GM12878 (cell line): Measurements from ENCODE around the gene POGZ. TPM values are rescaled to one million over a fixed set of nuclear protein-coding genes. Genes with fewer than 3 reads are reported as not detected.
A peak's percentile ranks its signal among the peaks of the same experiment; 100 is the strongest.

Experiments
- ATAC-seq: fragments of 200-7000 bp; cut with Tn5 transposase; 3 replicates; pipeline ENCODE4 v1.9.1; 2020; ENCODE audit warnings: mild to moderate bottlenecking, moderate library complexity
- BruUV-seq: library from RNA; stranded (reverse); fragments of 400-500 nt; replicated peaks from 2 replicates; lab custom pipeline; 2021; lab: Mats Ljungman, UMichigan
- CTCF ChIA-PET: fragments of 300-600 bp; sonication (Branson Sonifier 250); formaldehyde crosslinking; extraction: SDS; loops from one replicate; lab custom pipeline; 2021; ENCODE audit warnings: inconsistent platforms; lab: Yijun Ruan, JAX
- POLR2A ChIA-PET: fragments of 350-600 bp; formaldehyde crosslinking; extraction: SDS; loops from one replicate; lab custom pipeline; 2021; ENCODE audit warnings: inconsistent platforms; lab: Charles Lee
- RAD21 ChIA-PET: fragments of 300-600 bp; sonication (Branson Sonifier 250); formaldehyde crosslinking; loops from one replicate; lab custom pipeline; 2023; ENCODE audit warnings: antibody characterized with exemption; ENCODE audit not compliant: unreplicated experiment; lab: Charles Lee
- SMC1A ChIA-PET: fragments of 300-600 bp; sonication (Branson Sonifier 250); formaldehyde crosslinking; loops from one replicate; lab custom pipeline; 2023; ENCODE audit not compliant: unreplicated experiment, uncharacterized antibody; lab: Charles Lee
- DNase-seq: peaks from one replicate; pipeline ENCODE4 v3.0.0-alpha.2; 2011; ENCODE audit warnings: low read depth, low spot score
- FAIRE-seq: peaks from 3 replicates; lab custom pipeline; 2011; peaks lifted over from hg19 to GRCh38; lab: Jason Lieb, UNC
- H2AFZ ChIP-seq: 2 replicates; pipeline ENCODE4 v1.6.0; 2011; ENCODE audit warnings: low read depth, low read length, control low read depth; ENCODE audit not compliant: control insufficient read depth
- H3K27ac ChIP-seq: 2 replicates; pipeline ENCODE4 v1.5.1; 2011; ENCODE audit warnings: control low read depth; ENCODE audit not compliant: control insufficient read depth, insufficient read depth
- H3K27me3 ChIP-seq, 2 experiments: replicated peaks in 1 of 2; 2 replicates each; pipeline versions ENCODE4 v1.6.0 to v1.6.1; 2011; ENCODE audit warnings: low read length in 1 of 2; ENCODE audit not compliant: control insufficient read depth in 2 of 2, insufficient read depth in 2 of 2
- H3K36me3 ChIP-seq, 2 experiments: 2 replicates each; pipeline ENCODE4 v1.5.1; 2011; ENCODE audit warnings: low read length in 1 of 2; ENCODE audit not compliant: control insufficient read depth in 2 of 2, insufficient read depth in 2 of 2
- H3K4me1 ChIP-seq: 2 replicates; pipeline ENCODE4 v1.6.1; 2011; ENCODE audit warnings: mild to moderate bottlenecking, low read length, moderate library complexity, mixed read lengths; ENCODE audit not compliant: control insufficient read depth, insufficient read depth
- H3K4me2 ChIP-seq: 2 replicates; pipeline ENCODE4 v1.6.0; 2011; ENCODE audit warnings: control low read depth; ENCODE audit not compliant: control insufficient read depth, insufficient read depth
- H3K4me3 ChIP-seq: fragments of 200-600 bp; sonication (generic); 2 replicates; pipeline ENCODE4 v1.5.1; 2016
- H3K79me2 ChIP-seq: 2 replicates; pipeline ENCODE4 v1.6.0; 2011; ENCODE audit warnings: low read length; ENCODE audit not compliant: control insufficient read depth, insufficient read depth
- H3K9ac ChIP-seq: 2 replicates; pipeline ENCODE4 v1.8.0; 2011; ENCODE audit warnings: low read length, control low read depth, mixed read lengths; ENCODE audit not compliant: control insufficient read depth, insufficient read depth
- H3K9me3 ChIP-seq: replicated peaks from 3 replicates; pipeline ENCODE4 v1.5.1; 2011; ENCODE audit warnings: mild to moderate bottlenecking, low read length; ENCODE audit not compliant: control insufficient read depth, insufficient read depth
- H4K20me1 ChIP-seq: 2 replicates; pipeline ENCODE4 v1.6.0; 2011; ENCODE audit not compliant: control insufficient read depth, insufficient read depth
- ASH2L ChIP-seq: fragments of 300-600, 200-600 bp; sonication (generic); IDR thresholded peaks from 2 replicates; pipeline ENCODE4 v1.6.1; 2017; ENCODE audit warnings: low read depth, mild to moderate bottlenecking, borderline replicate concordance
- BMI1 ChIP-seq: fragments of 450-650 bp; IDR thresholded peaks from 2 replicates; pipeline ENCODE4 v1.6.1; 2016; ENCODE audit warnings: mild to moderate bottlenecking, moderate library complexity, borderline replicate concordance
- CEBPZ ChIP-seq: fragments of 150-350 bp; IDR thresholded peaks from 2 replicates; pipeline ENCODE4 v1.6.1; 2016; ENCODE audit warnings: low read depth, low read length
- CHD2 ChIP-seq: IDR thresholded peaks from 2 replicates; pipeline ENCODE4 v1.6.1; 2011; ENCODE audit warnings: low read depth, low read length, improper control_type of control experiment, borderline replicate concordance
- CREM ChIP-seq: IDR thresholded peaks from 2 replicates; pipeline ENCODE4 v1.6.1; 2014; ENCODE audit warnings: antibody characterized with exemption, low read depth
- PML ChIP-seq: IDR thresholded peaks from 2 replicates; pipeline ENCODE4 v1.6.1; 2012; ENCODE audit warnings: low read length, inconsistent platforms
- RAD21 ChIP-seq: IDR thresholded peaks from 2 replicates; pipeline ENCODE4 v1.6.1; 2011; ENCODE audit warnings: mild to moderate bottlenecking, low read depth, low read length, moderate library complexity; ENCODE audit not compliant: insufficient read depth
- SMAD5 ChIP-seq: IDR thresholded peaks from 2 replicates; pipeline ENCODE4 v1.6.1; 2016; ENCODE audit warnings: antibody characterized with exemption, low read depth
- SREBF1 ChIP-seq: IDR thresholded peaks from 2 replicates; pipeline ENCODE4 v1.6.1; 2012; ENCODE audit warnings: mild to moderate bottlenecking, low read length
- SUZ12 ChIP-seq: fragments of 200-600 bp; sonication (generic); IDR thresholded peaks from one replicate; pipeline ENCODE4 v1.6.1; 2018; ENCODE audit warnings: antibody characterized with exemption, mild to moderate bottlenecking; ENCODE audit not compliant: unreplicated experiment
- TARDBP ChIP-seq: IDR thresholded peaks from 2 replicates; pipeline ENCODE4 v1.6.1; 2016; ENCODE audit warnings: borderline replicate concordance
- TCF7 ChIP-seq: IDR thresholded peaks from 2 replicates; pipeline ENCODE4 v1.6.1; 2014; ENCODE audit warnings: antibody characterized with exemption, borderline replicate concordance
- USF1 ChIP-seq: IDR thresholded peaks from 2 replicates; pipeline ENCODE4 v1.6.1; 2011; ENCODE audit warnings: borderline replicate concordance, low read depth, mild to moderate bottlenecking, moderate library complexity, mixed read lengths, low read length; ENCODE audit not compliant: insufficient read depth; ENCODE audit errors: extremely low read length
- ZBTB4 ChIP-seq: fragments of 450-650 bp; formaldehyde crosslinking; IDR thresholded peaks from 2 replicates; pipeline ENCODE4 v1.4.0; 2022; ENCODE audit warnings: mild to moderate bottlenecking, moderate library complexity
- WGBS: methylation state at CpG from one replicate; pipeline ENCODE4 v1.1.6; 2016; ENCODE audit warnings: low lambda C conversion rate; ENCODE audit not compliant: insufficient replicate concordance, insufficient coverage; ENCODE audit errors: missing lambda C conversion rate; 5-methylcytosine and 5-hydroxymethylcytosine counted together
- in situ Hi-C: fragments of 300-500 bp; cut with MboI; formaldehyde crosslinking; loops from 9 replicates; pipeline ENCODE4 v1.14.3; 2018; ENCODE audit warnings: mixed read lengths
- intact Hi-C: fragments of 100-400 bp; cut with micrococcal nuclease; formaldehyde crosslinking; loops from one replicate; pipeline ENCODE4 v1.14.2; 2022; ENCODE audit not compliant: unreplicated experiment
- polyA plus RNA-seq, 11 experiments: library from polyadenylated mRNA; depleted of rRNA in 4 of 11; unstranded in 6 of 11; stranded (reverse) in 5 of 11; fragments of >200 nt; fragmentation: Nextera tagmentation in 4 of 11; fragmentation: Illumina TruSeq in 1 of 11; extraction: Ambion mirVana in 4 of 11; extraction: Trizol in 1 of 11; gene quantifications; 1 replicate in 1 of 11; 2 replicates in 10 of 11; pipeline versions ENCODE4 v1.2.1 to v1.2.3, GENCODE V29; 2011 to 2016; ENCODE audit warnings: inconsistent platforms in 2 of 11, missing spikeins in 2 of 11, low read depth in 1 of 11
- total RNA-seq, 4 experiments: library from RNA; depleted of rRNA in 3 of 4; stranded (reverse); fragments of >200 nt in 3 of 4; fragmentation: Illumina TruSeq in 1 of 4; extraction: Trizol in 1 of 4; gene quantifications; 2 replicates each; pipeline versions ENCODE4 v1.2.1 to v1.2.3, GENCODE V29; 2013 to 2021

POGZ gene
- total and polyA plus RNA-seq, 10 of the 15 experiments (the other 5 are each of a cell fraction or from before 2014, with no cell fraction given): 11.3 to 80.6 (median 35.8) TPM

GRCh38 chr1:151472856-151473731, 13.8 kb upstream of the POGZ start:
- Histone ChIP-seq H3K4me1 (peaks cover 18% of the 10 kb centered on the region), H3K4me3 (peak overlapping the region; percentile 65), H3K9ac (peak overlapping the region; percentile 51; the same call in 1 of the 2 replicates), H3K79me2 (no peaks in the 10 kb centered on the region), H3K27me3 (no peaks in the 10 kb centered on the region), H4K20me1 (no peaks in the 10 kb centered on the region), H3K9me3 (no peaks in the 10 kb centered on the region), H3K36me3 (no peaks in the 10 kb centered on the region), H3K27ac (peak overlapping the region; percentile 37), H3K4me2 (peak overlapping the region; percentile 77), H2AFZ (peak overlapping the region; percentile 91)
- no peak for FAIRE-seq
- DNase-seq: no peak
- in situ Hi-C loops: no loop called here
- intact Hi-C loops: loop anchor here (1.0 kb wide), 1 partner anchor 14 kb away; the partner anchor contains the start of gene POGZ
- peak; percentile 49 for ATAC-seq
- ChIA-PET POLR2A (interaction anchor here (0.6 to 1.3 kb wide), 7 partner anchors 11 to 60 kb away, joined by 3 to 8 read pairs (median 5); partner anchors contain the start of gene POGZ), SMC1A (interaction anchor here (0.7 to 2.6 kb wide), 7 partner anchors 9 to 69 kb away, joined by 3 to 13 read pairs (median 5); partner anchors contain the start of gene POGZ), RAD21 (interaction anchor here (1.2 to 2.3 kb wide), 5 partner anchors 8 to 29 kb away, joined by 4 to 10 read pairs (median 7); partner anchors contain the start of gene POGZ), CTCF (interaction anchor here (0.7 to 3.5 kb wide), 6 partner anchors 8 to 172 kb away, joined by 3 to 17 read pairs (median 4); partner anchors contain the start of gene POGZ)
- WGBS: 20% methylated on average over 28 of the region's 36 CpGs
- BruUV-seq: no TSS peak
- TF ChIP-seq CEBPZ (no peak), TARDBP (no peak), PML (no peak), SREBF1 (no peak), SMAD5 (no peak), TCF7 (no peak), CHD2 (0 out of 2 replicates have a peak, but pooled peaks have one; percentile 11), ZBTB4 (CRISPR knock-in tag) (no peak), BMI1 (no peak), USF1 (no peak), RAD21 (0 out of 2 replicates have a peak, but pooled peaks have one; percentile 5), CREM (peak; percentile 33; the same call in 1 of the 2 replicates), SUZ12 (no peak), ASH2L (no peak)
